Lower leg skin (tissue), 4 donors: ENCODE data around the gene SYNPO2. TPM values are rescaled to one million over a fixed set of nuclear protein-coding genes. Genes with fewer than 3 reads are reported as not detected.
"Not testable (repeated sequence)": the region's sequence is repeated elsewhere in the genome, so short reads cannot be mapped to it uniquely, and the experiment has no call there.

Experiments
- DNase-seq, 2 donors: peaks; one replicate each; pipeline ENCODE4 v3.0.0-alpha.2; 2019; ENCODE audit warnings: low spot score in 2 of 2
- H3K4me3 ChIP-seq: fragments of 200-600 bp; sonication (generic); 2 replicates; pipeline ENCODE4 v1.5.1; 2017; ENCODE audit warnings: mild to moderate bottlenecking, low read depth; ENCODE audit not compliant: poor library complexity, severe bottlenecking
- CTCF ChIP-seq, 3 donors: fragments of 450-650 bp; IDR thresholded peaks; one replicate each; pipeline ENCODE4 v1.5.1; 2016; ENCODE audit warnings: antibody characterized with exemption in 3 of 3, mild to moderate bottlenecking in 3 of 3, moderate library complexity in 2 of 3
- POLR2A ChIP-seq, 2 donors: fragments of 450-650 bp; IDR thresholded peaks; one replicate each; pipeline ENCODE4 v1.6.1; 2016 to 2017; ENCODE audit warnings: antibody characterized with exemption in 2 of 2, mild to moderate bottlenecking in 1 of 2, moderate library complexity in 1 of 2
- WGBS, 2 donors: methylation state at CpG; one replicate each; pipeline ENCODE4 v1.1.5; 2018; 5-methylcytosine and 5-hydroxymethylcytosine counted together
- intact Hi-C: fragments of 100-400 bp; cut with DNase I; formaldehyde crosslinking; loops from one replicate; pipeline ENCODE4 v1.15.0; 2023; ENCODE audit warnings: low total_unique reads
- total RNA-seq, 4 donors: library from RNA; depleted of rRNA; stranded (reverse); fragments of >200 nt; gene quantifications; one replicate each; pipeline ENCODE4 v1.1.0, GENCODE V29; 2016

The SYNPO2 gene
- total RNA-seq, 4 donors from 2014 or later = 13.3 to 38.5 (median 16.1) TPM

- 82 to 89% methylated on average over 2 of the region's 2 CpGs for WGBS, 2 donors
- TF ChIP-seq CTCF (IDR thresholded peaks at IDR 0.05) (no peak), POLR2A (IDR thresholded peaks at IDR 0.05) (no peak)
- H3K4me3 ChIP-seq = no peak overlapping the region
- intact Hi-C loops = no loop called here
- DNase-seq = no peak
Measured at GRCh38 chr4:119053245-119053644, 164.6 kb downstream of the SYNPO2 start.

GRCh38 chr4:119053997-119054396 is 165.3 kb downstream of the SYNPO2 start:
- intact Hi-C loops = no loop called here
- 87 to 95% methylated on average over 9 to 10 of the region's 10 CpGs for WGBS, 2 donors
- H3K4me3 ChIP-seq = no peak overlapping the region
- TF ChIP-seq CTCF (IDR thresholded peaks at IDR 0.05) = no peak
- no peak for TF ChIP-seq POLR2A (IDR thresholded peaks at IDR 0.05)
- no peak for DNase-seq

- DNase-seq = no peak
- TF ChIP-seq CTCF (IDR thresholded peaks at IDR 0.05) (no peak), POLR2A (IDR thresholded peaks at IDR 0.05) (no peak)
- 91 to 92% methylated on average over 3 of the region's 3 CpGs for WGBS, 2 donors
- H3K4me3 ChIP-seq = no peak overlapping the region
- intact Hi-C loops = no loop called here
Measured at GRCh38 chr4:119057417-119057816, 168.8 kb downstream of the SYNPO2 start.

- intact Hi-C loops = no loop called here
- DNase-seq = no peak
- TF ChIP-seq CTCF (IDR thresholded peaks at IDR 0.05) = no peak
- 53 to 62% methylated on average over 3 of the region's 3 CpGs for WGBS, 2 donors
- H3K4me3 ChIP-seq = no peak overlapping the region
Measured at GRCh38 chr4:119059221-119059620, 170.6 kb downstream of the SYNPO2 start.

GRCh38 chr4:119067125-119067524 is 178.5 kb downstream of the SYNPO2 start:
- DNase-seq, intact Hi-C loops, H3K4me3 ChIP-seq: not testable (repeated sequence)
- 79 to 88% methylated on average over 4 to 10 of the region's 12 CpGs for WGBS, 2 donors

GRCh38 chr4:119067670-119068360 is 179.2 kb downstream of the SYNPO2 start:
- H3K4me3 ChIP-seq, intact Hi-C loops: not testable (repeated sequence)
- WGBS, 2 donors = 41 to 64% methylated on average over 15 to 17 of the region's 17 CpGs
- DNase-seq = peak in 1 of 2 donors; percentile 20

- TF ChIP-seq POLR2A (IDR thresholded peaks at IDR 0.05) (no peak), CTCF (IDR thresholded peaks at IDR 0.05) (no peak)
- no peak for DNase-seq
- intact Hi-C loops = no loop called here
- H3K4me3 ChIP-seq = no peak overlapping the region
- 21 to 28% methylated on average over 3 of the region's 3 CpGs for WGBS, 2 donors
Measured at GRCh38 chr4:119068529-119068962, 179.9 kb downstream of the SYNPO2 start.
